Nephron progenitor cell (in vitro differentiated cells): ENCODE data around the gene FKBP8.

Experiments used
- DNase-seq: peaks from one replicate; pipeline ENCODE4 v3.0.0; 2021
- H3K27ac Mint-ChIP-seq: 2 replicates; pipeline ENCODE4 v1.8.0; 2021; ENCODE audit warnings: mild to moderate bottlenecking, moderate library complexity, mixed read lengths
- H3K27me3 Mint-ChIP-seq: 2 replicates; pipeline ENCODE4 v1.8.0; 2021; ENCODE audit warnings: mild to moderate bottlenecking, low read depth, mixed read lengths; ENCODE audit not compliant: poor library complexity
- H3K36me3 Mint-ChIP-seq: 2 replicates; pipeline ENCODE4 v1.8.0; 2021; ENCODE audit warnings: low read depth, mixed read lengths
- H3K4me1 Mint-ChIP-seq: 2 replicates; pipeline ENCODE4 v1.8.0; 2021; ENCODE audit warnings: mixed read lengths
- H3K4me3 Mint-ChIP-seq: 2 replicates; pipeline ENCODE4 v1.8.0; 2021; ENCODE audit warnings: mild to moderate bottlenecking, moderate library complexity, mixed read lengths
- H3K9me3 Mint-ChIP-seq: 2 replicates; pipeline ENCODE4 v1.8.0; 2021; ENCODE audit warnings: mild to moderate bottlenecking, moderate library complexity, mixed read lengths
- TF ChIP-seq, protein P1 (sequence below): fragments of 200-600 bp; sonication (generic); IDR thresholded peaks from 2 replicates; pipeline ENCODE4 v1.5.0; 2021; ENCODE audit warnings: antibody characterized with exemption

The FKBP8 gene

GRCh38 chr19:18507021-18507726, 36.2 kb downstream of the FKBP8 start:
- peaks cover 55% of the 10 kb centered on the region for H3K4me1 Mint-ChIP-seq
- no peaks in the 10 kb centered on the region for H3K36me3 Mint-ChIP-seq
- no peaks in the 10 kb centered on the region for H3K9me3 Mint-ChIP-seq
- DNase-seq = no peak
- H3K27me3 Mint-ChIP-seq = peaks cover 6% of the 10 kb centered on the region
- TF ChIP-seq, protein P1, sequence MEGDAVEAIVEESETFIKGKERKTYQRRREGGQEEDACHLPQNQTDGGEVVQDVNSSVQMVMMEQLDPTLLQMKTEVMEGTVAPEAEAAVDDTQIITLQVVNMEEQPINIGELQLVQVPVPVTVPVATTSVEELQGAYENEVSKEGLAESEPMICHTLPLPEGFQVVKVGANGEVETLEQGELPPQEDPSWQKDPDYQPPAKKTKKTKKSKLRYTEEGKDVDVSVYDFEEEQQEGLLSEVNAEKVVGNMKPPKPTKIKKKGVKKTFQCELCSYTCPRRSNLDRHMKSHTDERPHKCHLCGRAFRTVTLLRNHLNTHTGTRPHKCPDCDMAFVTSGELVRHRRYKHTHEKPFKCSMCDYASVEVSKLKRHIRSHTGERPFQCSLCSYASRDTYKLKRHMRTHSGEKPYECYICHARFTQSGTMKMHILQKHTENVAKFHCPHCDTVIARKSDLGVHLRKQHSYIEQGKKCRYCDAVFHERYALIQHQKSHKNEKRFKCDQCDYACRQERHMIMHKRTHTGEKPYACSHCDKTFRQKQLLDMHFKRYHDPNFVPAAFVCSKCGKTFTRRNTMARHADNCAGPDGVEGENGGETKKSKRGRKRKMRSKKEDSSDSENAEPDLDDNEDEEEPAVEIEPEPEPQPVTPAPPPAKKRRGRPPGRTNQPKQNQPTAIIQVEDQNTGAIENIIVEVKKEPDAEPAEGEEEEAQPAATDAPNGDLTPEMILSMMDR = no peak
- no peak overlapping the region for H3K27ac Mint-ChIP-seq
- H3K4me3 Mint-ChIP-seq = no peak overlapping the region

- H3K36me3 Mint-ChIP-seq = no peaks in the 10 kb centered on the region
- DNase-seq = no peak
- TF ChIP-seq, protein P1 = no peak
- no peak overlapping the region for H3K27ac Mint-ChIP-seq
- H3K4me3 Mint-ChIP-seq = no peak overlapping the region
- peaks cover 6% of the 10 kb centered on the region for H3K27me3 Mint-ChIP-seq
- H3K9me3 Mint-ChIP-seq = no peaks in the 10 kb centered on the region
- peaks cover 63% of the 10 kb centered on the region for H3K4me1 Mint-ChIP-seq
These were observed 37.1 kb downstream of the FKBP8 start for GRCh38 chr19:18506101-18506930.

DNA sequence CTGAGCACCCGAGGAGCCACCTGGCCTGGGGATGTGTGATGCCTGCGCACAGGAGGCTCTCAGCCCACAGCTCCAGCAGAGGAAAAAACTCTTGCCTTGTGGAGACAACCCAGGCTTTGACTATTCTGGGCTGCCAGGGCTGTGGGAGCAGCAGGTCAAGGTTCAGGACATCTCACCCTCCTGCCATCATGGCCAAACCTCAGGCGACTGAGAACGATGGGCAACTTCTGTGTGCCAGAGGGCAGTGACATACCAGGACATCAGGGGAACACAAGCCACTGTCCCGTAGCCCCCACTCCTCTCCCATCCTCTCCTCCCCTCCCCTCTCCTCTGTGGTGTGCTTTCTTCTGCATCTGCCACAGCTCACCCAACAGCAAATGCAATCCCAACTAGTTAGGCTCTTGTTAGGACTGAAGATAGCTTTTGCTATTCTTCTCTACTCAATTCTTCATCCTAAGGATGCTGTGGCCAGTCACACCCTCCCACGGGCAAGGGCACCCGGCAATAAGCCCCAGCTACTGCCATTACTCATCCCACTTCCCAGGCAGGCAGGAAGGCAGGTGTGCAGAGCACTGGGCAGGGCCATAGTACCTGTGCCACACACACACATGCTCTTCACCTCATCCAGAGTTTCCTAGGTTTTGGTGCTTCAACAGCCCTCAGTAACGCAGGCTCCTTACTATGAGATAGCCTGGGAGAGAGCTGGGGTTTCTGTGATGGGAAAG, 38.3 kb downstream of the FKBP8 start:
- H3K4me1 Mint-ChIP-seq = peaks cover 76% of the 10 kb centered on the region
- no peaks in the 10 kb centered on the region for H3K36me3 Mint-ChIP-seq
- TF ChIP-seq, protein P1 = no peak
- no peak overlapping the region for H3K4me3 Mint-ChIP-seq
- H3K27me3 Mint-ChIP-seq = peaks cover 6% of the 10 kb centered on the region
- no peaks in the 10 kb centered on the region for H3K9me3 Mint-ChIP-seq
- DNase-seq = no peak
- H3K27ac Mint-ChIP-seq = no peak overlapping the region

GRCh38 chr19:18503971-18504885, 39.1 kb downstream of the FKBP8 start:
- peaks cover 70% of the 10 kb centered on the region for H3K4me1 Mint-ChIP-seq
- H3K4me3 Mint-ChIP-seq = peak overlapping the region; percentile 47
- no peak for DNase-seq
- H3K27ac Mint-ChIP-seq = peak overlapping the region; percentile 45
- H3K9me3 Mint-ChIP-seq = no peaks in the 10 kb centered on the region
- H3K36me3 Mint-ChIP-seq = no peaks in the 10 kb centered on the region
- no peaks in the 10 kb centered on the region for H3K27me3 Mint-ChIP-seq
- TF ChIP-seq, protein P1 = no peak

DNA sequence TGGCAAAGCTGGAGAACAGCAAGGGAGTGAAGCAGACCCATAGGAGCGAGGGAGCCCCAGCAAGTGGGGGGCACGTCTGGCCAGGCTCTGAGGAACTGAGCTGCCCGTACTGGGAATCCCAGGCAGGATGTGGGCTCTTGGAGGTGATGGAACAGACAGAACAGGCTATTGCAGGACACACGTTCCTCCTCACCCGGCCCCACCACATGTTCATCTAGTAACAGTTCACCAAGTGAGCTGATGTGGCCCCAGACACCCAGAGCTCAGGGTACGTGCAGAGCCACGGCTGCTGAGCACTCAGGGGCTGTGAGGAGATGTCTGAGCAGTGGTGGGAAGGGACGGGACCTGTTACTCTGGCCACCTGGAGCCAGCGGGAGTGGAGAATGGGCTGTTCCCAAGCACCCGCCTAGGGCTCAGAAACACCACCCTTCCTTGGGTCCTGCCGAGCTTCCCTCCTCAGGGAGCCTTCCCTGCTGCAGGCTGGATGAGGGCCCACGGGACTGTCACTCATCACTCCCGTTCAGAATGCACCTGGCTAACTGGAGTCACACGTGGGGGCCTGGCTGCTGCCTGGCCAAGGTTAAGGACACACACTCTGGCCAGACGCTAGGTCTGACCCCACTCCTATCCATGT, 39.9 kb downstream of the FKBP8 start:
- Mint-ChIP-seq H3K27me3 (no peaks in the 10 kb centered on the region), H3K27ac (peak overlapping the region; percentile 45), H3K4me3 (no peak overlapping the region), H3K36me3 (no peaks in the 10 kb centered on the region), H3K4me1 (peaks cover 70% of the 10 kb centered on the region), H3K9me3 (no peaks in the 10 kb centered on the region)
- no peak for DNase-seq
- TF ChIP-seq, protein P1 = no peak
